GM21447 (cell line): ENCODE measurements around the gene CAMK2D.

ENCODE experiments used
- ATAC-seq: cut with Tn5 transposase; IDR thresholded peaks from one replicate; pipeline ENCODE4 v1.9.1; 2021; ENCODE audit not compliant: unreplicated experiment

The CAMK2D gene

GRCh38 chr4:113496698-113497097, 264.8 kb downstream of the CAMK2D start:
- no peak for ATAC-seq

- no peak for ATAC-seq
Measured at GRCh38 chr4:113495790-113496189, 265.7 kb downstream of the CAMK2D start.

- no peak for ATAC-seq
Measured at GRCh38 chr4:113483131-113483530, 278.4 kb downstream of the CAMK2D start.

GRCh38 chr4:113482325-113482724, 279.2 kb downstream of the CAMK2D start:
- ATAC-seq, result no peak

- no peak for ATAC-seq
Measured at GRCh38 chr4:113481820-113482219, 279.7 kb downstream of the CAMK2D start.

GRCh38 chr4:113480109-113480508, 281.4 kb downstream of the CAMK2D start:
- no peak for ATAC-seq

- no peak for ATAC-seq
Measured at GRCh38 chr4:113478032-113478431, 283.5 kb downstream of the CAMK2D start.

- ATAC-seq, result no peak
Measured at GRCh38 chr4:113476800-113477199, 284.7 kb downstream of the CAMK2D start.

GRCh38 chr4:113474017-113474416, 287.5 kb downstream of the CAMK2D start:
- ATAC-seq, result no peak

GRCh38 chr4:113472864-113473263, 288.7 kb downstream of the CAMK2D start:
- no peak for ATAC-seq

- no peak for ATAC-seq
Measured at GRCh38 chr4:113471146-113471860, 290.2 kb downstream of the CAMK2D start.

GRCh38 chr4:113469926-113470325, 291.6 kb downstream of the CAMK2D start:
- no peak for ATAC-seq

- no peak for ATAC-seq
Measured at GRCh38 chr4:113469023-113469390, 292.5 kb downstream of the CAMK2D start.

- no peak for ATAC-seq
Measured at GRCh38 chr4:113468165-113469022, 293.1 kb downstream of the CAMK2D start.

- ATAC-seq, result no peak
Measured at GRCh38 chr4:113467581-113467980, 294.0 kb downstream of the CAMK2D start.

- ATAC-seq, result no peak
Measured at GRCh38 chr4:113462286-113462685, 299.3 kb downstream of the CAMK2D start.

GRCh38 chr4:113461281-113461680, 300.3 kb downstream of the CAMK2D start:
- ATAC-seq, result no peak

- ATAC-seq, result no peak
Measured at GRCh38 chr4:113457886-113458285, 303.7 kb downstream of the CAMK2D start.

GRCh38 chr4:113457121-113457520, 304.4 kb downstream of the CAMK2D start:
- ATAC-seq, result no peak

GRCh38 chr4:113455061-113455460, 306.5 kb downstream of the CAMK2D start:
- ATAC-seq, result no peak

- ATAC-seq, result no peak
Measured at GRCh38 chr4:113452868-113453620, 308.5 kb downstream of the CAMK2D start.

GRCh38 chr4:113452152-113452551, 309.4 kb downstream of the CAMK2D start:
- ATAC-seq, result no peak
